PFSK-1 (cell line): ENCODE measurements around the gene C11orf24.

Experiments
- FOXP2 ChIP-seq: optimal IDR thresholded peaks from 2 replicates; pipeline ENCODE3; 2011; ENCODE audit warnings: borderline replicate concordance, control low read depth, inconsistent platforms; ENCODE audit not compliant: insufficient read depth; ENCODE audit errors: extremely low read length, extremely low read depth
- POLR2AphosphoS5 ChIP-seq: IDR thresholded peaks from 2 replicates; pipeline ENCODE4 v1.6.1; 2012; ENCODE audit warnings: low read depth, mild to moderate bottlenecking, control low read depth, low read length, moderate library complexity
- REST ChIP-seq, 2 experiments: IDR thresholded peaks; 2 replicates each; pipeline versions ENCODE4 v1.6.1 to v1.8.0; 2011 to 2012; ENCODE audit warnings: low read depth in 2 of 2, low read length in 2 of 2, control low read depth in 1 of 2, inconsistent platforms in 1 of 2, mild to moderate bottlenecking in 1 of 2, moderate library complexity in 1 of 2; ENCODE audit not compliant: insufficient read depth in 1 of 2
- SIN3A ChIP-seq: IDR thresholded peaks from 2 replicates; pipeline ENCODE4 v1.6.1; 2012; ENCODE audit warnings: mild to moderate bottlenecking, low read length, moderate library complexity, borderline replicate concordance; ENCODE audit not compliant: insufficient read depth
- TAF1 ChIP-seq: IDR thresholded peaks from 2 replicates; pipeline ENCODE4 v1.6.1; 2012; ENCODE audit warnings: low read length, control low read depth, borderline replicate concordance; ENCODE audit not compliant: insufficient read depth

The C11orf24 gene

DNA sequence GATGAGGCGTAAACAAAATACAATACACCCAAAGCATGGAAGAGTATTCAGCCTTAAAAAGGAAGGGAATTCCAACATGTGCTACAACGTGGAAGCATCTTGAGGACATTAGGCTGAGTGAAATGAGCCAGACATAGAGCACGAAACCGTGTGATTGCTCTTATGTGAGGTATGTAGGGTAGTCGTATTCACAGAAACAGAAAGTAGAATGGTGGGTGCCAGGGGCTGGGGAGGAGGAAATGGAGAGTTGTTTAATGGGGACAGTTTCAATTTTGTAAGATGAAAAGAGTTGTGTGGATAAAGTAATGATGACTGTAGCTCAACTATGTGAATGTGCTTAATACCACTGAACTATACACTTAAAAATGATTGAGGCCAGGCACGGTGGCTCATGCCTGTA lies 48.5 kb downstream of the C11orf24 start:
- TF ChIP-seq TAF1 = no peak
- TF ChIP-seq POLR2AphosphoS5 = no peak
- TF ChIP-seq REST (IDR thresholded peaks at IDR 0.05; ENCODE audit: insufficient read depth in 1 of 2, low read depth in 2 of 2, low read length in 2 of 2) = no peak
- TF ChIP-seq FOXP2 = no peak

DNA sequence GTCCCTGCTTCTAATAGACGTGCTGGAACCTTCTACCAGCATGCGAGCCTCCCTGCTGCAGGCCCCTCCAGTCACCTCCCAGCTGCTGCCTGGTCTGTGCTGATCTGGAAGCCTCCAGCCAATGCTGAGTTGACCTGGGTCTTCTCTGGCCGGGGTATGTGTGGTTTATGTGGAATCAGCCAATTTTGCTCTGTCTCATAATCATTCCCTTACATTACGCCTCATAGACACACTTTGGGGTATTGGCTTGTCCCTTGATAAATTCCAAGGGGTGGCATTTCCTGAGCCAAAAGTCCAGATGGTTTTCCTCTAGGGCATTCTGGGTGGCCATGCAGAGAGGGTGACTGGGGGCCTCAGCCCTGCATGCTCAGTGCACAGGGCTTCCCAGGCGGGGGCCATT lies 50.4 kb downstream of the C11orf24 start:
- TF ChIP-seq SIN3A (no peak), POLR2AphosphoS5 (no peak), REST (IDR thresholded peaks at IDR 0.05; ENCODE audit: insufficient read depth in 1 of 2, low read depth in 2 of 2, low read length in 2 of 2) (no peak), TAF1 (no peak)

DNA sequence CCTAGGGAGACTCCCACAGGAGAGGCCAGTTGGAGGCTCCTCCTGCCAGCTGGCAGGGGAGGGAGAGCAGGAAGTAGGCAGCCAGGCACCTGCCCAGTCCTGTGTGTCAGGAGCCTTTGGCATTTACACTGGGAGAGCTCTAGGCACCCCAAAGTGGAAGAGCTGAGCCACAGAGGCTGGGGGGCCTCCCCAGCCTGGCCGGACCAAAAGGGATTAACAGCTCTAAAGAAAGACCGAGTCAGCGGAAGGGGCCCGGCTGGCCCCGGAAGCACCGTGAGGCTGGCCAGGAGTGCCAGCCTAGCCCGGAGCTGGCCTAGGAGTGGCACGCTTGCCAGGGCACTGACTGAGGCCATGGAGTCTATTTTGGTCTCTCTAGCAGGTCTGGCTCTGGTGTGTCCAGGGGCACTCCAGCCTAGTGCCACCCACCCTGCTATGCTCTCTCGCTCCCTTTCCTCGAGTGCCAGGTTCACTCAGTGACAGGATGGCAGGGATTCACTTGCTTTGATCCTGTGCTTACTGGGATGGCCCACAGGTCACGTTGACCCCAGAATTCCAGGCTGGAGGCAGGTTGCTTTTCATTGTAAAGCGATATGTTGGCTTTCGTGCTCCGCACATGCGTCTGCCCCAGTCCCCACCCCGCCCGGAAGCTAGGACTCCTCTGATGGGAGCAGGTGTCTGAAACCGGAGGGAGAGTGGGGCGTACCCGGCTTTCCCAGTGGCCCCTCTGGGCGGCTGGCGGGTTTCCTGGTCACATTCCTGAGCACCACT lies 55.4 kb downstream of the C11orf24 start:
- no peak for TF ChIP-seq TAF1

GRCh38 chr11:68215524-68216170 lies 56.1 kb downstream of the C11orf24 start:
- TF ChIP-seq REST (IDR thresholded peaks at IDR 0.05; ENCODE audit: insufficient read depth in 1 of 2, low read depth in 2 of 2, low read length in 2 of 2) (no peak), FOXP2 (no peak), TAF1 (no peak), SIN3A (no peak), POLR2AphosphoS5 (no peak)

DNA sequence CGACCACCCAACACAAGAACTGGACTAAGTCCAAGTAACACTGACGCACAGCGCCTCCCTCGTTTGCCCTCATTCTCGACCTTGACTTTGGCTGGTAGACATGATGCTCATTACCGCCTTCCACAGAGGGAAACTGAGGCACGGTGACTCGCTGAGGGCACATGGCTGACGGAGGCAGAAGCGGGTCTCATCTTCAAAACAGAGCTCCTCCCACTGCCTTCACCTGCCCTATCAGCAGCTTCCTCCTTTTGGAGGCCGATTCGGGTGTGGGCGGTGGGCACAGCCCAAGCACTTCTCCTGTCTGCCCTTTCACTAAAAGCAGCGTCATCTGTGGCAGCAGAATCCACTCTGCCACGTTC lies 56.7 kb downstream of the C11orf24 start:
- TF ChIP-seq POLR2AphosphoS5 (no peak), SIN3A (no peak), REST (IDR thresholded peaks at IDR 0.05; ENCODE audit: insufficient read depth in 1 of 2, low read depth in 2 of 2, low read length in 2 of 2) (no peak), TAF1 (no peak), FOXP2 (no peak)
